DND-41 (cell line): ENCODE data around the gene C5AR1.

Experiments
- ATAC-seq: fragments of 200-7000 bp; cut with Tn5 transposase; 3 replicates; pipeline ENCODE4 v1.9.1; 2021; ENCODE audit warnings: low read depth; ENCODE audit not compliant: insufficient read depth
- DNase-seq: peaks from one replicate; pipeline ENCODE4 v3.0.0-alpha.2; 2020
- H2AFZ ChIP-seq: 2 replicates; pipeline ENCODE4 v1.6.0; 2012; ENCODE audit warnings: low read depth, low read length
- H3K27ac ChIP-seq: 2 replicates; pipeline ENCODE4 v1.5.1; 2012; ENCODE audit warnings: low read length, inconsistent platforms
- H3K27me3 ChIP-seq: fragments of 200-600 bp; sonication (generic); 2 replicates; pipeline ENCODE4 v1.6.0; 2012; ENCODE audit warnings: low read length, mild to moderate bottlenecking, inconsistent platforms; ENCODE audit not compliant: insufficient read depth, poor library complexity
- H3K36me3 ChIP-seq: 2 replicates; pipeline ENCODE4 v1.5.1; 2012; ENCODE audit warnings: low read length, inconsistent platforms; ENCODE audit not compliant: insufficient read depth
- H3K4me1 ChIP-seq: 2 replicates; pipeline ENCODE4 v1.5.1; 2012; ENCODE audit warnings: mild to moderate bottlenecking, low read length; ENCODE audit not compliant: insufficient read depth
- H3K4me2 ChIP-seq: 2 replicates; pipeline ENCODE4 v1.6.0; 2012; ENCODE audit warnings: mild to moderate bottlenecking, moderate library complexity, low read length, inconsistent platforms; ENCODE audit not compliant: insufficient read depth
- H3K4me3 ChIP-seq, 2 experiments: fragments of 200-600 bp in 1 of 2; shearing (Covaris generic) in 1 of 2; 2 replicates each; pipeline ENCODE4 v1.5.1; 2012 to 2016; ENCODE audit warnings: inconsistent platforms in 2 of 2, low read length in 2 of 2, mild to moderate bottlenecking in 2 of 2, low read depth in 1 of 2, moderate library complexity in 1 of 2
- H3K79me2 ChIP-seq: 2 replicates; pipeline ENCODE4 v1.6.0; 2012; ENCODE audit warnings: low read length, inconsistent platforms; ENCODE audit not compliant: insufficient read depth
- H3K9ac ChIP-seq: 2 replicates; pipeline ENCODE4 v1.6.0; 2012; ENCODE audit warnings: low read depth, mild to moderate bottlenecking, inconsistent platforms, low read length, moderate library complexity
- H3K9me3 ChIP-seq: 2 replicates; pipeline ENCODE4 v1.5.1; 2012; ENCODE audit warnings: low read length, moderate library complexity, mild to moderate bottlenecking, inconsistent platforms; ENCODE audit not compliant: insufficient read depth, severe bottlenecking
- H4K20me1 ChIP-seq: 2 replicates; pipeline ENCODE4 v1.6.0; 2012; ENCODE audit warnings: low read length; ENCODE audit not compliant: insufficient read depth
- CTCF ChIP-seq: IDR thresholded peaks from 2 replicates; pipeline ENCODE4 v1.5.1; 2012; ENCODE audit warnings: borderline replicate concordance, low read length, moderate library complexity, mild to moderate bottlenecking; ENCODE audit not compliant: poor library complexity, severe bottlenecking; ENCODE audit errors: extremely low read depth
- EZH2 ChIP-seq: IDR thresholded peaks from 3 replicates; pipeline ENCODE4 v1.6.1; 2012; ENCODE audit warnings: borderline replicate concordance, low read depth, mild to moderate bottlenecking, moderate library complexity, low read length, inconsistent platforms; ENCODE audit not compliant: severe bottlenecking

Gene C5AR1

DNA sequence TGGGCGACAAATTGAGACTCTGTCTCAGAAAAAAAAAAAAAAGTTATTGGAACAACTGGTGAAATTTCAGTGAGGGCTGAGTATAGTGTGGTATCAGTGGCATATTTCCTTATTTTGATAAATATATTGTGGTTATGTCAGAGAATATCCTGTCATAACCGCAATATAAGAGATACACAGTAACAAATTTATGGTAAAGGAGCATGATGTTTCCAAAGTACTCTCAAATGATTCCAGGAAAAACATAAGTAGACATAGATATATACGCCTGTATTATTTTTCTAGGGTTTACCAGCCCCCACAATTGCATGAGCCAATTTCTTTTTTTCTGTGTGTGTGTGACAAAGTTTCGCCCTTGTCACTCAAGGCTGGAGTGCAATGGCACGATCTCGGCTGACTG, 5.7 kb upstream of the C5AR1 start:
- H3K9me3 ChIP-seq = no peaks in the 10 kb centered on the region
- ATAC-seq = no peak
- DNase-seq = no peak
- H3K4me3 ChIP-seq = no peak overlapping the region
- H3K36me3 ChIP-seq = no peaks in the 10 kb centered on the region
- no peak for TF ChIP-seq CTCF
- TF ChIP-seq EZH2 = no peak
- H3K27me3 ChIP-seq = no peaks in the 10 kb centered on the region
- H3K4me2 ChIP-seq = no peak overlapping the region
- H2AFZ ChIP-seq = no peak overlapping the region
- no peak overlapping the region for H3K9ac ChIP-seq
- H4K20me1 ChIP-seq = no peaks in the 10 kb centered on the region
- 0 out of 2 replicates have a peak, but pooled peaks cover 5% of the 10 kb centered on the region for H3K4me1 ChIP-seq
- H3K79me2 ChIP-seq = no peaks in the 10 kb centered on the region
- H3K27ac ChIP-seq = no peak overlapping the region

- Histone ChIP-seq H3K9me3 (no peaks in the 10 kb centered on the region), H3K4me3 (no peak overlapping the region), H4K20me1 (no peaks in the 10 kb centered on the region), H3K27ac (no peak overlapping the region), H3K36me3 (no peaks in the 10 kb centered on the region), H3K79me2 (no peaks in the 10 kb centered on the region), H3K9ac (no peak overlapping the region), H3K4me2 (no peak overlapping the region), H3K27me3 (no peaks in the 10 kb centered on the region), H3K4me1 (0 out of 2 replicates have a peak, but pooled peaks cover 5% of the 10 kb centered on the region), H2AFZ (peak overlapping the region; percentile 24; the same call in 1 of the 2 replicates)
- ATAC-seq (no peak), DNase-seq (peak; percentile 58)
- TF ChIP-seq EZH2 (no peak), CTCF (peak; percentile 99)
Observed at GRCh38 chr19:47305309-47305751, 4.3 kb upstream of the C5AR1 start.

DNA sequence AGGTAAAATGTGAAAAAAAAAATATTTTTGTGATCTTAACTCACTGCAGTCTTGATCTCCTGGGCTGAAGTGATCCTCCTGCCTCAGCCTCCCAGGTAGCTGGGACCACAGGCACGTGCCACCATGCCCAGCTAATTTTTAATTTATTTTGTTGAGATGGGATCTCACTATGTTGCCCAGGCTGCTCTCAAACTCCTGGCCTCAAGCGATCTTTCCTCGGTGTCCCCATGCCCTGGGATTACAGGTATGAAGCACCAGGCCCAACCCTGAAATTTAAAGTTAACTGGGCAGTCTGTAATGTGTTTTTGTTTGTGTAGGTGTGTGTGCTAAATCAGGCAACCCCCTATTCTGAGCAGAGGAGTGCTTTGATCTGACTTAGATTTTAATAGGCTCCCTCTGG, 3.4 kb upstream of the C5AR1 start:
- no peaks in the 10 kb centered on the region for H4K20me1 ChIP-seq
- ATAC-seq (no peak), DNase-seq (no peak)
- H3K4me1 ChIP-seq = 0 out of 2 replicates have a peak, but pooled peaks cover 5% of the 10 kb centered on the region
- TF ChIP-seq EZH2 (no peak), CTCF (no peak)
- H3K9ac ChIP-seq = no peak overlapping the region
- H2AFZ ChIP-seq = no peak overlapping the region
- H3K27me3 ChIP-seq = no peaks in the 10 kb centered on the region
- H3K9me3 ChIP-seq = no peaks in the 10 kb centered on the region
- H3K4me3 ChIP-seq = no peak overlapping the region
- H3K36me3 ChIP-seq = no peaks in the 10 kb centered on the region
- no peak overlapping the region for H3K4me2 ChIP-seq
- H3K27ac ChIP-seq = no peak overlapping the region
- no peaks in the 10 kb centered on the region for H3K79me2 ChIP-seq

DNA sequence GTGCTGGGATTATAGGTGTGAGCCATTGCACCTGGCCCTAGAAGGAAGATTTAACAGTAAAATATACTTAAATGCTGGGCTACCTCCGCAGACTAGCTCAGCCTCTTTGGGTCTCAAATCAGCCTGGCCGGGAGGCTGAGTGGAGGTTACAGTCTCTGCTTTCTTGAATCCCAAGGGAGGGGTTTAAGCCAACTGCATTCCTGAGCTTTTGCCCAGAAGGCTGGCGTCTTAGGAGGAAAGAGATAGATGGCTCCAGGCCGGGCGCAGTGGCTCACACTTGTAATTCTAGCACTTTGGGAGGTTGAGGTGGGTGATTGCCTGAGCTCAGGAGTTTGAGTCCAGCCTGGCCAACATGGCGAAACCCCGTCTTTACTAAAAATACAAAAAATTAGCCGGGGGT, 623 bp upstream of the C5AR1 start:
- H3K36me3 ChIP-seq = no peaks in the 10 kb centered on the region
- H2AFZ ChIP-seq = no peak overlapping the region
- no peaks in the 10 kb centered on the region for H3K9me3 ChIP-seq
- 0 out of 2 replicates have a peak, but pooled peaks cover 5% of the 10 kb centered on the region for H3K4me1 ChIP-seq
- no peaks in the 10 kb centered on the region for H3K79me2 ChIP-seq
- no peak overlapping the region for H3K9ac ChIP-seq
- DNase-seq (no peak), ATAC-seq (no peak)
- H3K27ac ChIP-seq = no peak overlapping the region
- no peak overlapping the region for H3K4me3 ChIP-seq
- H4K20me1 ChIP-seq = no peaks in the 10 kb centered on the region
- no peak overlapping the region for H3K4me2 ChIP-seq
- no peaks in the 10 kb centered on the region for H3K27me3 ChIP-seq
- TF ChIP-seq CTCF (no peak), EZH2 (no peak)
